Activated effector memory CD4-positive, alpha-beta T cell treated with Interleukin-2 at 50 U/mL for 16 hours (primary cell): ENCODE measurements around the gene C14orf39.

Experiments
- DNase-seq: peaks from one replicate; pipeline ENCODE4 v3.0.0-alpha.2; 2020

The C14orf39 gene, protein sequence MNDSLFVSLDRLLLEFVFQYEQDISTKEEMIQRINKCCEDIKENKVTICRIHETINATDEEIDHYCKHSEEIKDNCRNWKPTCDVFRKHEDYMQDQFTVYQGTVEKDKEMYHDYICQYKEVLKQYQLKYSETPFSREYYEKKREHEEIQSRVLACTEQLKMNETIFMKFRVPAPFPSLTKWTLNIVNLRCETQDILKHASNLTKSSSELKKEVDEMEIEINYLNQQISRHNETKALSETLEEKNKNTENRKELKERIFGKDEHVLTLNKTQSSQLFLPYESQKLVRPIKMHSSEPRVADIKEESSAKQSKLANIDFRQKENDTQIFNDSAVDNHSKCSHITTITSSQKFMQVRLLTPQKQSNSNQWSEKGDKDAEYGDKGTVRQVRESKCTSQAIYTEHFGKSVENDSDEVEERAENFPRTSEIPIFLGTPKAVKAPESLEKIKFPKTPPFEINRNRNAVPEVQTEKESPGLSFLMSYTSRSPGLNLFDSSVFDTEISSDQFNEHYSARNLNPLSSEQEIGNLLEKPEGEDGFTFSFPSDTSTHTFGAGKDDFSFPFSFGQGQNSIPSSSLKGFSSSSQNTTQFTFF

DNA sequence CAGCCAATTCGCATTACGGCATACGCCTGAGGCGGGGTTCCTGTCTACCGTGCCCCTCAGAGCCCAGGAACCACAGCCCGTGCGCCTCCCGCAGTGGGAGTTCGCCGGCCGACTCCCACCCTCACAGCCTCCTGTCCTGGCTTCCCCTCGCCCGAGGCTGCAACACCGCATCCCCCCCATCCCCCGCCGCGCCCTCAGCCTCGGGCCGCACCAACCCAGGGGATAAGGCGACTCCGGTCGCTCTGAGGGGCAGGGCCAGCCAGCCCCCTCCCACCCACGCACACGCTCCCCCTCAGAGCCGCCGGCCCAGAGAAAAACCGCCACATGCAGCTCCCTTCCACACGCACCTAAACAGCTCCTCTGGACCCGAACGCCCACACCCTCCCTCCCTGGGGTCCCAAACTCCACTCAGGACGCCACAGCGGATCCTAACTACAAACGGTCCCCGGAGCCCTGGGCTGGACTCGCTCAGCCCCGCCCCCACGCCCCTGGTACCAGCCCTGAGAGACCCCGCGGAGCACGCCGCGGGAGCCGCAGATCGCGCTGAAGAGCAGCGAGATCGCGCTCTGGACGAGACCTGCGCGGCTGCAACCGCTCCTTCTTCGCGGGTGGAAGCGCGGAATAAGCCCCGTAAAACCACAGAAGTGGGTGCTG, at the start of gene C14orf39:
Gene C14orf39, minus strand, starts transcription at position 466 of the 654 bp plus-strand sequence. CDS start 985 bp downstream, outside the sequence.
- DNase-seq, result no peak

DNA sequence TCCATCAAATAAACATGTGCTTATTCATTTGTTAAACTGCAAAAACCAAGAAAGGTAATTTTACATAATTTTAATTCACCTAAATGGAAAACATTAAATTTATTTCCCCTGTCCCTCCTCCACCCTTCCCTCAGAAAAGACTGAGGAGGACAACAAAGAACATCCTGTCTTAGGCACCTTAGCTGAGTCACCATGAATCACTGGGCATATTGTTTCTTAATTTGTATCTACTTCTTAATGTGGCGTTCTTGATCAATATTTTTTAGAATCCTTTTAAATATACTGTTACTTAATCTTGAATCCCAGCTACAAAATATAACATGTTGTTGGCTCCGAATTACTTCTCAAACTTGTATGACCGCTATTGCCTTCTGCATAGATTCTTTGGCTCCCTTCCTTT, 46.6 kb upstream of the C14orf39 start:
- DNase-seq, result no peak

DNA sequence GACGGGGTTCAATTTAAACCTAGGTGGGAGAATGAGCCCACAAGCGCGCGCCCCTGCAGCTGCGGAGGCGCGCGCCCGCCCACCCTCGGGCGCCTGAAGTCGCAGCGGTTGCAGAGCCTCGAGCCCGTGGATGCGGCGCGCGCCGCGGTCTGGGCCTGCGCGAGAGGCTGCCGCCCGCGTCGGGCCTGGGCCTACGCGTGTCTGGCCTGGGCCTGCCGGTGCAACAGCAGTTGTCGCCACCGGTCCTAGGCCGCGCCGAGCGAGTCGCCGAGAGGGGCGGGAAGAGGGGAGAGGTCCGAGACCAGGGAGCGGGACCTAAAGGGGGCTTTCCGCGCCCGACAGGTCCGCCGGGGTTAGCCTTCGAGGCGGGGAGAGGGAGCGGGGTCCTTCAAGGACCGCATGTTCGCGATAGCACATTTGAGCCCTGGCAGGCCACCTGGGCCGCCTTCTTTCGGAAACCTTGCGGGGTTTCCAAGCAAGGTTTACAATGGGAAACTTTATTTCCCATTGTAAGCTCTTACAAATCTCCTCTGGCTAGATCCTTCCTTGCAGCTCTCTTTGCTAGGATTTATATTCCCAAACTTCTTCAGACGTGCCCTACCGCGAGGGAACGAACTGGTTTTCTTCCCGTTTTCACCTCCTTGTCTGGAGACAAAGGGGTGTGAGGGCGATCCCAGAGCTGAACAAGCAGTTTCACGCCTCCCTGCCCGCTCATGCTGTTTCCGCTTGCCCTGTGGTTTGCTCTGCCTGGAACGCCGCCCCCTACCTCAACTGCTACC, 29.8 kb upstream of the C14orf39 start:
- no peak for DNase-seq

DNA sequence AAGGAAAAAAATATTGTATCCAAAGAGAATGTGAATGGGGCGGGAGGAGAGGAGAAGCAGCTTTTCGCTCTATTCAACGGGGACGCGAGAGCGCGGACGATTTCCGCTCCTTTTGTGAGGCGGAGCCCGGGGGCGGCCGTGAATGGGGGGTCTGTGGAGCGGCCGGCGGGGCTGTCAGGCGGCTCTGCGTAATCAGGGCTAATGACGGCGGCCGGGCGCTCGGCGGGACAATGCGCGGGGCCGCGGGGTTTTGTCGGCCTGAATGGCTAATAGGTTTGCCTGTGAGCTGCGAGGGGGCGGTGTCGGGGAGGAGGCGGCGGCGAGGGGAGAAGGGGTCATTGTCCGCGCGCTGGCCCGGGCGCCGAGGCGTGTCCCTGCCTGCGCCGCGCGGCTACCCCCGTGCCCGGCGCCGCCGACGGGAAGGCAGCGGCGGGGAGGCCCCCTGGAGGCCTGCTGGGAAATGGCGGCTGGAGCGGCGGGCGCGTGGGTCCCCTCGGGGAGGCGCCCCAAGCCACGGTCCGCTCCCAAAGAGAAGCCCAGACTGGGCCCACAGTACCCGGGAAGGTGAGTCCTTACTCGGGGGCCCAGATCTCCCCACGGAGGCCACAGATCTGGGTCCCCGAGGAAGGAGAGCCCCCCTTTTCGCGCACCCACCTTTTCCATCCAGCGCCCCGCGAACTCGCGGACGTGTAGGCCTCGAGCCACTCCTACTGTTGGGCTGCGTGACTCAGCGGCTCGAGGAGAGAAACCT, 29.1 kb upstream of the C14orf39 start:
- no peak for DNase-seq

DNA sequence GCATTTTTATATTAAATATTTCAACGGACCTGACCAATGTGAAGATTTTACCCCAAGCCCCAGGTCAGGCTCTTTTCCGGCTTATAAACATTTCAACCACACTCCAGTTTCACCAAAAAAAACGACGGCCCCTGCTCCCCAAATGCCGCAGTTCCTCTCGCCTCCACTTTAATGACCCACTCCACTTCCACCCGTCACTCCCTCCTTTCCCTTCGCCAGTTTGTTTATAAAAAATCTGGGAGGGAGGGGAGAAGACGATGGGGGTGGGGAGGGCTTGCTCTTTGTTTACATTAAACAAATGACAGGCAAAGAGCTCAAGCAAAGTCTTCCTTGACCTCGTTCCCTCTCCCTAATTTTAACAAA, 28.5 kb upstream of the C14orf39 start:
- no peak for DNase-seq

DNA sequence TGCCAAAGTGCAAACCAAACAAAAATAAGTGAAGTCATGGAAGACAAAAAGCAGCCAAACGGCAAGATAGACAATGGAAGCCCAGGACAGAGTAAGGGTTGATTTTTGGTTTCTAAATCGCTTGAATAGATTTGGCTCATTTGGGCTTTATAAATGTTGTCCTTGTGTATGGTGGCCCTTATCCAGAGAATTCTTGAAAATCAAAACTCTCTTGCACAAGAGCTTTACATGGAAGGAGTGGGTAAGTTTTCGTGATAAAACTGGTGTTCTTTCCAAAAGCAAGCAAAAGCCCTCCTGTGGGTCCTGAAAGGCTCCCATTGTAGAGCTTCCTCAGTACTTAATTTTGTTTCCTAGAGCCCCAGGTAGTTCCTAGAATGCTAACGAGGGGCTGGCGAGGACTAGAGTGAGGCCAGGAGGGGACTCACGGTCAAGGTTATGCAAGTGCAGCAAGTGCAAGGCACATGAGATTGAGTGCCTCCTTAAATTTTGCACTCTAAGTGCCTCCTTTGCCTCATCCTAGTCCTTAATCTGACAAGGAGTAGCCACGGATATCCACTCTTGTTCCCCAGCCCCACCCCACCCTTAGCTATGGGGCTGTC, 27.2 kb upstream of the C14orf39 start:
- no peak for DNase-seq

DNA sequence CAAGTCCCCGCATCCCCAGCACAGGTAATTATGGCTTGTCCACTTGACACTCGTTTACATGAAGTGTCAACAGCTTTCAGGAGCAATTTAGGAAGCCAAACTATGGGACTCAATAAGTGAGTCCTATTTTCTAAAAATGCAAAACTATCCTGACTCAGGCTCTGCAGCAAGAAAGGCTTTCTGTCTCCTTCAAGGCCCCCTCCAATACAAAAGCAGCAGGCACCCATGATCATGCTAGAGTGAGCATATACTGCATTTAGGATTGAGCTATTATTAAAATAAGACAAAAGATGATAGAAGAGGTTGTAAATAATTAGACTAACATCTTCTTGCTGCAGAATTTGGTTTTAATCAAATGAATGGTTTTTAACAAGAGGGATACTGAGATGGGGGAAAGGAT, 26.3 kb upstream of the C14orf39 start:
- no peak for DNase-seq

DNA sequence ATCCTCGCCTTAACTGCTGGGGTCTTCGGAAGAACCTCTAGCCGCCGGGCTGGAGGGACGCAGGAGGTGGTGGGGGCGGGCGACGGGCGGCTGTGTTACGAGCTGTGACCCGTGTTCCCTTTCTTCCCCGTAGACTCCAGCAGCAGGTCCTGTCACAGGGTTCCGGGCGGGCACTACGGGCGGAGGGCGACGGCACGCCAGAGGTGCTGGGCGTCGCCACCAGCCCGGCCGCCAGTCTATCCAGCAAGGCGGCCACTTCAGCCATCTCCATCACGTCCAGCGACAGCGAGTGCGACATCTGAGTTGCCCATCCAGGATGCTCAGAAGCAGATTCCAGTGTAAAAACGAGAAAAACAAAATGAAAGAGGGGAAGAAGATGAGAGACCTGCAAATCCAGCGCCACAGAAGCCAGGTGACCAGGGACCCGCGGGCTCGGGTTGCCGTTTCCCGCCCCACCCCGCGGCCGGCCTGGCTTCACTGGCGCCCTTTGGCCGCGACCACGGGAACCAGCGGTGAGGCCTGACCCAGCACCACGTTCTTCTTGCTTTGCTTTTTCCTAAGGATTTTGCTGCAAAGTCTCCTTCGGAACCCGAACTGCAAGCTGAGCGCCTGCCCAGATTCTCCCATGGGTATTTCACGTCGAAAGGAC, 25.2 kb upstream of the C14orf39 start:
- no peak for DNase-seq

DNA sequence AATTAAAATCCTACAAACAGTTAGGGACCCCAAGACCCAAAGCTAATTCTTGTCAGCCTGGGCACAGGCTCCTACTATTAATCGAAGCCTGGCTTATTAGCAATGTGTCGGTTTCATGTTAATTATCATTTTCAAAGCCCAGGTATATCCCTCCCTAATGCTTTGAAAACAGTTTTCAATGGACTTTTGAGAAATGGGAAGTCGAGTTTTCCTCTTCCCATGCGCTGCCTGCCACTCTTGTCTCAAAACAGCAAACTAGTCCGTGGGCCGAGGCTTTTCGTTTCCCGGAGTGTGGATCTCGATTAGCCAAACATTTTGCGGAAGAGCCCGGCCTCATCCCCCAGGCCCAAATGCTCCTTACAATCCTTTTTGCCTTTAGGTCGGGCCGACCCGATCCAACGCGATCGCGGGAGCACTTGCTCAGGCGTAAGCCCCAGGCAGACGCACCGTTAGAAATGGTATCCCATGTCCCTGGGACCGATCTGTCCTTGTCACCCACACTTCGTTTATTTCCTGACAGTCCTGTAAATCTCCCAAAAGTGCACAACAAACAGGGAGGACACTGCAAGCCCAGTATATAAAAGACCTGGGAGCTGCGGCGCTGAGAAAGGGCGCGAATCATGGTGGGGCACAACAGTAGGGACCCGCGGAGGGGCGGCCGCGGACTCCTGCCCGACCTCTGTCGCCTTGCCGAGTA, 24.5 kb upstream of the C14orf39 start:
- no peak for DNase-seq

DNA sequence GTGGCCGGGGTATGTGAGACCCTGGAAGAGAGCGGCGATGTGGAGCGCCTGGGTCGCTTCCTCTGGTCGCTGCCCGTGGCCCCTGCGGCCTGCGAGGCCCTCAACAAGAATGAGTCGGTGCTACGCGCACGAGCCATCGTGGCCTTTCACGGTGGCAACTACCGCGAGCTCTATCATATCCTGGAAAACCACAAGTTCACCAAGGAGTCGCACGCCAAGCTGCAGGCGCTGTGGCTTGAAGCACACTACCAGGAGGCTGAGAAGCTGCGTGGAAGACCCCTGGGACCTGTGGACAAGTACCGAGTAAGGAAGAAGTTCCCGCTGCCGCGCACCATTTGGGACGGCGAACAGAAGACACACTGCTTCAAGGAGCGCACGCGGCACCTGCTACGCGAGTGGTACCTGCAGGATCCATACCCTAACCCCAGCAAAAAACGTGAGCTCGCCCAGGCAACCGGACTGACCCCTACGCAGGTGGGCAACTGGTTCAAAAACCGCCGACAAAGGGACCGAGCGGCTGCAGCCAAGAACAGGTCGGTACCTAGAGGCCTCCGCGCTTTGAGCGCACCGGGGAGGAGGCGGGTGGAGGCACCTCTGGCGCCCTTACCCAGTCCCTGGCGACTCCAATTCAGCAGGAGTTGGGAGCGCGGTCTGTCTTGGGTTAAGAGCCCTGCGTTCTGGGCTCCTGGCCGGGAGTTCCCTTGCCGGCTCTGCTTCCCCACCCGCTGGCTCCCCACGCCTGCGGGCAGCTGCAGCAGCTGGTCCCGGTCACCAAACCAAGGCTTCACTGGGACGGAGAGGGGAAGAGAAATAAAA, 23.8 kb upstream of the C14orf39 start:
- no peak for DNase-seq

DNA sequence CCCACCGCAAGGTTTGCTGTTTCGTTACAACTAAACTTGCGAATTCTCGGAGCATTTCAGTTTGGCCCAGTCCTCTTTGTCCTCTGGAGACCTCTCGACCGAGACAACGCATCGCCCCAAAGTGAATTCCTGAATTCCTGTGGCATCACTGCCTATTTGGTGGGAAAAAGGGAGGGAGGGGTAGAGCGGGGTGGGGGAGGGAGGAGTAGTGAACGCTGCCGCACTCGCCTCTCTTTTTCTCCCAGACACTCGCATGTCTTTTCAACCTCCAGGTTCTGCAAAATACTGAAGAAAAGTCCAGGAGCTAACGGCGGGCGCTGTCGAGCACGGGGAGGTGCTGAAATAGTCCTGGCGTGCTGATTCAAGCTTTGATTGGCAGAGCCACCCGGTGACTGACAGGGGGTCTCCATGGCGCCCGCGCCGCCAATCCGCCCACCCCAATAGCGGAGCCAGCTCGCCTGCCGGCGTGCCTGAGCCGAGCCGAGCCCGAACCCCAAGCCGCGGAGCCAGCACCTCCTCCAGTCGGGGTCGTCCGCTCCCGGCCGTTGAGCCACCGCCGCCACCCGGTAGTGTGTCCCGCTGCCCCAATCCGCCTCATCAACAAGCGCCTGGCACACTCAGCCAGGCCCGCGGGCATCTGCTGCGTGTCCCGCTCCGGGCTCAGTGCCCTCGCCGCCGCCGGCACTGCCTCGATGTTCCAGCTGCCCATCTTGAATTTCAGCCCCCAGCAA, 23.0 kb upstream of the C14orf39 start, which contains the start of gene SIX6:
Gene SIX6, plus strand, starts transcription at position 440 of the 731 bp plus-strand sequence. Its CDS starts 253 bp downstream, at position 693.
- DNase-seq, result no peak

DNA sequence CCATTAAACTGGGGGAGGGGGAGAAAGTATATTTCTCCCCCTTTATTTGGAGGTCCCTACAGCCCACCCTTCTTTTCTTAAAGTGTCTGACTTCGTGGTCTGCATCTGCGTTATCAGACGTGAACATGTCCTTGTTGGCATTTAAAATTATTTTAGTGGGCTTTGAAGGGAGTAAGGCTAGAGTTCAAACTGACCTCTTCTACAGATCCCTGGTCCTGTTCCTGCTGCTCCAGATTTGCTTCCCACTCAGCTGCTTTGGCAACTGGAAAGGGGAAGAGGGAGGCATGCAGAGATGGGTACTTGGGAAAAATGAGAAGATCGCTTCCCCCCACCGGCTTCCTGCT, 22.5 kb upstream of the C14orf39 start:
- DNase-seq, result no peak

DNA sequence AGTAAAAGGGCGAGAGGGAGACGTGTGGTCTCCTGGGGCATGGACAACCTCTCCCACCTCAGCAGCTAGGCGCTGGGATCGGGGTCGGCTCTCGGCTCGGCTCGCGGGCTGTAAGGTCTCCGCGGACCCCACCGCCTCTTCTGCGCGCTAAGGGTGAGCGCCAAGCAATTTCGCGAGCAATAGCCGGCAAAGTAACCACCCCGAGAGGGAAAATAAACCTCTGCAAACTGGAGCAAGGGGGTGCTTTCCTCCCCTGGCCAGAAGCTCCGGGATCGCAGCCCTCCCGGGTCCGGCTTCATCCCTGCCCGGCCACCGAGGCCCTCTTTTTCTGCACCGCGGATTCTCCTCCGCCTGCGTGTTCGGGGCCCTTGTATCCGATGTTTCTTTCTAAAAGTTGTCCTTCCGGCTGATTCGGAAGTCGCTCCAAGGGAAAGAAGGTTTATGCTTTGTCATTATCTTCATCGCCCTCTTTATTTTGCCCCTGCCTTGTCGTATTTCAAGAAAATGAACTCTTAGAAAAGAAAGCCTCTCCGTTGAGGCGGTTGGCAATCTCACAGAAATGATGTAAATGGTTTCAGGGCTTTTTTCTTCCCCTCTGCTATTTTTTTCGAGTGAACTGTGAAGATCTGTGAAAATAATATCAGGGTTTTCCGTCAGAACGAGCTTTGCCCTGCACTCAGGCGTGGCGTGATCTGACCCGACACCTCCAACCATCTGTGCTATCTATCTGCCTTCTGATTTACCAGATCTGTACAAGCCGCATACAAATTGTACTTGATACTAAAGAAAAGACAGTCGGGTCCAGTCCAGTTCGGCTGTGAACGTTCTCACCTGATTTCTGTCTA, 21.3 kb upstream of the C14orf39 start:
- DNase-seq, result no peak

DNA sequence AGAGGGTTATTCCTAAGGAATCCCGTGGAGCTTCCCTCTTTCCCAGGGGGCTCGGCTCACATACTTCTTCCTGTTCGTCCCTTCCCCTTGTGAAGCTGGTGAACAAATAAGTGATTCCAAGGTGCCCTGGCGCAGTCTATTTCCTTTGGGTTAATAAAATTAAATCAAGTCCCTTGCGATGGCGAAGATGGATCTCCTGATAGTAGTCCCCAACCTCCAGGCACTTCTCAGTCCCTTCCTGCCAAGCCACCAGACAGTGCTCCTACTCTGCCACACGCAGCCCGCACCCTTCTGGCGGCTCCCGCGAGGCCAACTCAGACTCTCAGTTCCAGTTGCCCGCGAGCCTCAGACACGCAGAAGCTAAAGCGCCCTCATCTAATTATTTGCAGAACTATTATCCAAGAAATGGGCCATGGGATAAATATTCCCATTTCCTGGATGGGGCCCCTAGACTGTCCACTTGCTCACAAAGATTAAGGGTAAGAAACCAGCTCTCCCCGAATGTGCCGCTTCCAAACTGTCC, 20.7 kb upstream of the C14orf39 start:
- no peak for DNase-seq

DNA sequence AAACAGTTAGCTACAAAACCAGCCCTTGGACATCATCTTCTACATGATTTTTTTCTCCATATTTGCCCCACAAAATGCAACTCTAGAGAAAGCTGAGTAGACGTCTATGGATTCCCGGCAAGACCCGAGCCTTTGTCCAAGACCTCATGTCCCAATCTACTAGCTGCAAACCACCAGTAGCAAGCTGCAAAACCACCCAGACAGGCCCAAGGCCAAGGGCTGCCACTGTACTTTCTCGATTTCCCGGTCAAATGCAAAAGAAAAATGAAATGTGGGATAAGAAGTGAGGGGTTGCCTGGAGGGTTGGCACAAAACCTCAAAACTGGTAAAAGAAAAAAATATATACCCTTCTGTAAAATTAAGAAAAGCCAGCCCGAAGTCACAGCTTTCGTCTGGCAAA, 20.1 kb upstream of the C14orf39 start:
- DNase-seq, result no peak

DNA sequence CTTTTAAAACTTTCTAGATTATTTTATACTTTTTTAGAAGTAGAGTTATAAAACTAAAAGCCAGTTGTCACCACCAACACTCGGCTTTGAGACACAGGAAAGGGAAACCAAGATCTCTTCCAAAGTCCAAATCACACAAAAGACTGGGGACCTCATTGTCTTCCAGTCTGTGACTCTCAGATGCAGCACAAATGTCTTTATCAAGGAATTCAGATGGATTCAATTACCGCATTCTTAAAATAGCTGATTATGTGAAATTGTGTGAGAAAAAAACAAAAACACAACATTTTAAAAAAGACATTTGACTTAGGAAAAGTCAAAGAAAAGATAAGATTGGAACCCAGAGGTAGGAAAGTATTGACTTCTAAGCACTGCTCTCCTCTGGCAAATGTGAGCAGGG, 19.6 kb upstream of the C14orf39 start:
- DNase-seq, result no peak

DNA sequence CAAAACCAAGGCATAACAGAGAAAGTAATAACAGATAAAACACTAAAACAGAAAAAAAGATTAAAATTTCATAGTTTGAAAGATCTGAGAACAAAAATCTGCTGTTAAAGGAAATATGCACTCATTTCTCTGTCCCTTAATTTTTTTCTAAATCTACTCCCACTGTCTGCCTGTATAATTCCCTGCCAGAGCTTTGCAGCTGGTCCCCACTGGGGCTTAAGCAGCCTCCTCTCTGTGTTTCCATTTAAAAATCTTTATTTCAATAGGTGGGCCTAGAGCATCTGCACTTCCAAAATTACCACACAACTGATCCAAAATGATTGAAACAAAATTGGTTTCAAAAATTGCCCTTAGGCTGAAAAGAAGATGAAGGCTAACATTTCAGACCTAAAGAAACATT, 16.7 kb upstream of the C14orf39 start:
- no peak for DNase-seq

DNA sequence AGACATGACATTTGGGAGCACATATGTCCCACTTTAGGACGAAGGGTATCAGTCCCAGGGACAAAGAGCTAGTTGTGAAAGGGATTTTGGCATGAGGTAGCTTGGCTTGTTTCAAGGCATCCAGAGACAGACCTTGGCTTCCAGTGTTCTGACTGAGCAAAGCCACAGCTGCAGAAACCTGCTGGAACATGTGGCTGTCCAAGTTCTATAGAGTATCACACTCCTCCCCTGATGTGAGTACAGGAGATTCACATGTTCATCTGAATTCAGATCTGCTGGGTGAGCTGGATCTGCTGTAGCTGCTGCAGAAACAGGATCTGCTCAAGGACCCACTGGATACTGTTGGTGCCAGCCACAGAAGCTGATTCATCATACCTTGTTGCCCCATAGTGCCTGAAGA, 10.1 kb upstream of the C14orf39 start:
- no peak for DNase-seq
